Measurements from ENCODE around the gene C6orf52. TPM values are rescaled to one million over a fixed set of nuclear protein-coding genes. Genes with fewer than 3 reads are reported as not detected.

Gene C6orf52
- polyA plus RNA-seq, 1 donor from 2014 or later: 9.4 TPM

DNA sequence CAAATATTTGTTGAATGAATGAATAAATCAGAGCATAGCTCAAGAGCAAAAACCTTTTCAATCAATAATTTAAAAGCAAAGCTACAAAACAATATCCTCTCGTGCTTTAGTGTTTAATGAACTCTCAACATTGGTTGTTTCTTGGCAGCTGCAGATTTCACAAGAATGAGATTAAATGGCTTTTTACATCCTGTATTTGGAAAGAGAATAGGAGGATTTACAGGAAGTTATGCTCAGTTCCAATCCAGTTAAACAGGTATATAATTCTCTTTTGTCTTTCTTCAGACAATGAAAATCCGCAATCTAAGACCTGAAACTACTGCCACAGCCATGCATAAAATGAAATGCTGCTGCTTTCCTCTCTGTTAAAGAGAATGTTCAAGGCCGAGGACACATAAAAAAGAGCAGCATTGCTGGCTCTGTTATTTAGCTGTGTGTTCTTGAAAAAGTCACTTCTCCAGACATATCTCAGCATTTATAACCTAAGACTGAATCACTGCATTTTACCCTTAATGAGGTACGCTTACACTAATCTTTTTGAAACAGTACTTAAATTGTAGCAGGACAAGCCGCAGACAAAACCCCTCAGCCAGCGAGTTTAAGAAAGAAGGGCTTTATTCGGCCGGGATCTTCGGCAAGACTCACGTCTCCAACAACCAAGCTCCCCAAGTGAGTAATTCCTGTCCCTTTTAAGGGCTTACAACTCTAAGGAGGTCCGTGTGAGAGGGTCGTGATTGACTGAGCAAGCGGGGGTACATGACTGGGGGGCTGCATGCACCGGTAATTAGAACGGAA is 3.6 kb downstream of the C6orf52 start:
- no peaks in the 10 kb centered on the region for H3K36me3 ChIP-seq (ENCODE audit: insufficient read depth, low read length)
- H2AFZ ChIP-seq (ENCODE audit: low read depth, low read length): no peak overlapping the region
- no peak overlapping the region for H3K27ac ChIP-seq (ENCODE audit: low read length)
- no peak overlapping the region for H3K4me3 ChIP-seq (ENCODE audit: low read length)
- H3K27me3 ChIP-seq (ENCODE audit: insufficient read depth, low read depth, low read length): no peaks in the 10 kb centered on the region
- no peaks in the 10 kb centered on the region for H3K9me2 ChIP-seq (ENCODE audit: insufficient read depth, low read length)
- no peaks in the 10 kb centered on the region for H3K9me3 ChIP-seq (ENCODE audit: low read length)
- no peaks in the 10 kb centered on the region for H4K20me1 ChIP-seq (ENCODE audit: insufficient read depth)
- no peaks in the 10 kb centered on the region for H3F3A ChIP-seq (ENCODE audit: insufficient read depth, low read length, poor library complexity, severe bottlenecking)
- H3K79me2 ChIP-seq (replicated peaks; ENCODE audit: insufficient read depth, low read length): peaks cover 15% of the 10 kb centered on the region
- TF ChIP-seq TAF1 (IDR thresholded peaks at IDR 0.05; ENCODE audit: low read depth) (no peak), POLR2AphosphoS5 (IDR thresholded peaks at IDR 0.05) (no peak), SMC3 (conservative IDR thresholded peaks at IDR 0.05; ENCODE audit: poor library complexity) (no peak), MXI1 (conservative IDR thresholded peaks at IDR 0.05; ENCODE audit: poor library complexity, severe bottlenecking) (no peak), EZH2 (IDR thresholded peaks at IDR 0.05; ENCODE audit: borderline replicate concordance, insufficient read depth, low read length, poor library complexity, severe bottlenecking) (no peak), RAD21 (conservative IDR thresholded peaks at IDR 0.05) (no peak)
- TF ChIP-seq, protein P1, sequence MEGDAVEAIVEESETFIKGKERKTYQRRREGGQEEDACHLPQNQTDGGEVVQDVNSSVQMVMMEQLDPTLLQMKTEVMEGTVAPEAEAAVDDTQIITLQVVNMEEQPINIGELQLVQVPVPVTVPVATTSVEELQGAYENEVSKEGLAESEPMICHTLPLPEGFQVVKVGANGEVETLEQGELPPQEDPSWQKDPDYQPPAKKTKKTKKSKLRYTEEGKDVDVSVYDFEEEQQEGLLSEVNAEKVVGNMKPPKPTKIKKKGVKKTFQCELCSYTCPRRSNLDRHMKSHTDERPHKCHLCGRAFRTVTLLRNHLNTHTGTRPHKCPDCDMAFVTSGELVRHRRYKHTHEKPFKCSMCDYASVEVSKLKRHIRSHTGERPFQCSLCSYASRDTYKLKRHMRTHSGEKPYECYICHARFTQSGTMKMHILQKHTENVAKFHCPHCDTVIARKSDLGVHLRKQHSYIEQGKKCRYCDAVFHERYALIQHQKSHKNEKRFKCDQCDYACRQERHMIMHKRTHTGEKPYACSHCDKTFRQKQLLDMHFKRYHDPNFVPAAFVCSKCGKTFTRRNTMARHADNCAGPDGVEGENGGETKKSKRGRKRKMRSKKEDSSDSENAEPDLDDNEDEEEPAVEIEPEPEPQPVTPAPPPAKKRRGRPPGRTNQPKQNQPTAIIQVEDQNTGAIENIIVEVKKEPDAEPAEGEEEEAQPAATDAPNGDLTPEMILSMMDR (IDR thresholded peaks at IDR 0.05; ENCODE audit: poor library complexity, severe bottlenecking): no peak
- TF ChIP-seq, protein P2, sequence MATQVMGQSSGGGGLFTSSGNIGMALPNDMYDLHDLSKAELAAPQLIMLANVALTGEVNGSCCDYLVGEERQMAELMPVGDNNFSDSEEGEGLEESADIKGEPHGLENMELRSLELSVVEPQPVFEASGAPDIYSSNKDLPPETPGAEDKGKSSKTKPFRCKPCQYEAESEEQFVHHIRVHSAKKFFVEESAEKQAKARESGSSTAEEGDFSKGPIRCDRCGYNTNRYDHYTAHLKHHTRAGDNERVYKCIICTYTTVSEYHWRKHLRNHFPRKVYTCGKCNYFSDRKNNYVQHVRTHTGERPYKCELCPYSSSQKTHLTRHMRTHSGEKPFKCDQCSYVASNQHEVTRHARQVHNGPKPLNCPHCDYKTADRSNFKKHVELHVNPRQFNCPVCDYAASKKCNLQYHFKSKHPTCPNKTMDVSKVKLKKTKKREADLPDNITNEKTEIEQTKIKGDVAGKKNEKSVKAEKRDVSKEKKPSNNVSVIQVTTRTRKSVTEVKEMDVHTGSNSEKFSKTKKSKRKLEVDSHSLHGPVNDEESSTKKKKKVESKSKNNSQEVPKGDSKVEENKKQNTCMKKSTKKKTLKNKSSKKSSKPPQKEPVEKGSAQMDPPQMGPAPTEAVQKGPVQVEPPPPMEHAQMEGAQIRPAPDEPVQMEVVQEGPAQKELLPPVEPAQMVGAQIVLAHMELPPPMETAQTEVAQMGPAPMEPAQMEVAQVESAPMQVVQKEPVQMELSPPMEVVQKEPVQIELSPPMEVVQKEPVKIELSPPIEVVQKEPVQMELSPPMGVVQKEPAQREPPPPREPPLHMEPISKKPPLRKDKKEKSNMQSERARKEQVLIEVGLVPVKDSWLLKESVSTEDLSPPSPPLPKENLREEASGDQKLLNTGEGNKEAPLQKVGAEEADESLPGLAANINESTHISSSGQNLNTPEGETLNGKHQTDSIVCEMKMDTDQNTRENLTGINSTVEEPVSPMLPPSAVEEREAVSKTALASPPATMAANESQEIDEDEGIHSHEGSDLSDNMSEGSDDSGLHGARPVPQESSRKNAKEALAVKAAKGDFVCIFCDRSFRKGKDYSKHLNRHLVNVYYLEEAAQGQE (IDR thresholded peaks at IDR 0.05; ENCODE audit: borderline replicate concordance): no peak
- no peak overlapping the region for H3K9ac ChIP-seq (ENCODE audit: low read length)
- H3K4me2 ChIP-seq (ENCODE audit: low read length): no peak overlapping the region

DNA sequence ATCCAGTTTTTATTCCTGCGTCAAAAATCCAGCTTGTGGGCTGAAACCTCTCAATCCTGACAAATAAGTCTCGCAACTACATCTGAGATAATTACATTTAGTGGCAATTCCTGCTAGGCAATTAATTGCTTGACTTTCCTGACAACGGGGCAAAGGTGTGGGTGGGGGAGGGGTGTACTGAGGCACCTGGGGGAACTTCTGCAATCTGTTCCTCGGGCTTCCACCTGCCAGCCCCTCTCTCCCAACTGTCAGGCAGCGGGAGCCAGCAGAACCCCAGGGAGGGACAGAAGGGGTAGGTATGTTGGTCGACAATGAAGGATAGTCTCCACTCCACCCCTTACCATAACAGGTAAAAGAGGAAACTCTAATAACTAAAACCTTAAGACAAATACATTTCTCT is 6.8 kb downstream of the C6orf52 start:
- H3K4me3 ChIP-seq (ENCODE audit: low read length): no peak overlapping the region
- H2AFZ ChIP-seq (ENCODE audit: low read depth, low read length): no peak overlapping the region
- H4K20me1 ChIP-seq (ENCODE audit: insufficient read depth): no peaks in the 10 kb centered on the region
- no peak for TF ChIP-seq TAF1 (IDR thresholded peaks at IDR 0.05; ENCODE audit: low read depth)
- TF ChIP-seq EZH2 (IDR thresholded peaks at IDR 0.05; ENCODE audit: borderline replicate concordance, insufficient read depth, low read length, poor library complexity, severe bottlenecking): no peak
- no peak for TF ChIP-seq MXI1 (conservative IDR thresholded peaks at IDR 0.05; ENCODE audit: poor library complexity, severe bottlenecking)
- TF ChIP-seq POLR2AphosphoS5 (IDR thresholded peaks at IDR 0.05): no peak
- TF ChIP-seq, protein P1 (IDR thresholded peaks at IDR 0.05; ENCODE audit: poor library complexity, severe bottlenecking): no peak
- H3K4me2 ChIP-seq (ENCODE audit: low read length): no peak overlapping the region
- no peaks in the 10 kb centered on the region for H3K9me3 ChIP-seq (ENCODE audit: low read length)
- H3K27ac ChIP-seq (ENCODE audit: low read length): no peak overlapping the region
- no peaks in the 10 kb centered on the region for H3K36me3 ChIP-seq (ENCODE audit: insufficient read depth, low read length)
- H3K9ac ChIP-seq (ENCODE audit: low read length): no peak overlapping the region
- H3K9me2 ChIP-seq (ENCODE audit: insufficient read depth, low read length): no peaks in the 10 kb centered on the region
- no peaks in the 10 kb centered on the region for H3K79me2 ChIP-seq (replicated peaks; ENCODE audit: insufficient read depth, low read length)
- H3K27me3 ChIP-seq (ENCODE audit: insufficient read depth, low read depth, low read length): no peaks in the 10 kb centered on the region
- H3F3A ChIP-seq (ENCODE audit: insufficient read depth, low read length, poor library complexity, severe bottlenecking): no peaks in the 10 kb centered on the region
